ENCODE measurements around the gene USP35.

DNA sequence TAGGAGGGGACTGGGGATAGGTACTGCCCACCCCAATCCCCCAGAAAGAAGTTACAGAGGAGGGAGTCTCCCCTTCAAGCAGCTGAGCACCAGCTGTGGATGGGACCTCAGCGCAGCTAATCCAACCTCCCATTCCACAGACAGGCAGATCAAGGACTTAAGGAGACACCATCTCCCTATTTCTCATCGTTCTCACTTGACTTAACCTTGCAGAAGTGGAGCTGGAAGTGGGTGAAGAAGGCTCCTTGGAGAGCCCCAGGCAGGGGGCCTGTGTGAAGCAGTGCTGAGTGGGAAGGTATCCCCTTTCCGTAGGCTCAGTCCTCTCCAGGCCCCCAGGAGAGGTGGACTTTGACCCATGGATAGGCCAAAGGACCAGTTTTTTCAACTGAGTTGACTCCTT, 27.3 kb downstream of the USP35 start:
- TF ChIP-seq SP1 (IDR thresholded peaks at IDR 0.05) (no peak), FOXA1 (IDR thresholded peaks at IDR 0.05) (no peak)
